Activated CD4-positive, alpha-beta T cell treated with anti-CD3 and anti-CD28 coated beads, Interleukin-2, amount 50 U/mL, for 1 hour (primary cell): ENCODE measurements around the gene NOP56.
"Not testable (repeated sequence)": the region's sequence is repeated elsewhere in the genome, so short reads cannot be mapped to it uniquely, and the experiment has no call there.

ENCODE experiments used
- DNase-seq: peaks from one replicate; pipeline ENCODE4 v3.0.0-alpha.2; 2020

The NOP56 gene

GRCh38 chr20:2643708-2644107 is 8.7 kb upstream of the NOP56 start:
- no peak for DNase-seq

- DNase-seq, result no peak
These were observed 508 bp downstream of the NOP56 start for GRCh38 chr20:2652724-2653555.

GRCh38 chr20:2653556-2654383 is 1.3 kb downstream of the NOP56 start:
- DNase-seq, result no peak

- no peak for DNase-seq
These were observed 2.0 kb downstream of the NOP56 start for GRCh38 chr20:2654384-2654822.

- DNase-seq, result no peak
These were observed 2.4 kb downstream of the NOP56 start for GRCh38 chr20:2654831-2655230.

- no peak for DNase-seq
These were observed 3.1 kb downstream of the NOP56 start for GRCh38 chr20:2655331-2656116.

GRCh38 chr20:2656471-2657117 is 4.2 kb downstream of the NOP56 start:
- no peak for DNase-seq

GRCh38 chr20:2657241-2657640 is 4.8 kb downstream of the NOP56 start:
- no peak for DNase-seq

- no peak for DNase-seq
These were observed 5.2 kb downstream of the NOP56 start for GRCh38 chr20:2657674-2658073.

GRCh38 chr20:2658414-2659354 is 6.3 kb downstream of the NOP56 start:
- DNase-seq, result no peak

- DNase-seq, result no peak
These were observed 7.1 kb downstream of the NOP56 start for GRCh38 chr20:2659547-2659946.

GRCh38 chr20:2663364-2663886 is 11.0 kb downstream of the NOP56 start:
- DNase-seq, result no peak

- DNase-seq, result peak; percentile 88
These were observed 11.7 kb downstream of the NOP56 start, which contains the start of gene IDH3B for GRCh38 chr20:2663887-2664719. Gene IDH3B, minus strand, starts transcription at chr20:2664216. Its CDS starts 28 bp downstream, at chr20:2664188.

GRCh38 chr20:2671977-2672376 is 19.5 kb downstream of the NOP56 start:
- DNase-seq, result no peak

GRCh38 chr20:2672446-2672845 is 20.0 kb downstream of the NOP56 start:
- no peak for DNase-seq

- no peak for DNase-seq
These were observed 21.0 kb downstream of the NOP56 start for GRCh38 chr20:2673453-2673852.

GRCh38 chr20:2680046-2680445 is 27.6 kb downstream of the NOP56 start:
- DNase-seq, result no peak

GRCh38 chr20:2682040-2682439 is 29.6 kb downstream of the NOP56 start:
- DNase-seq, result not testable (repeated sequence)

- DNase-seq, result not testable (repeated sequence)
These were observed 32.4 kb downstream of the NOP56 start for GRCh38 chr20:2684817-2685216.

GRCh38 chr20:2687514-2687913 is 35.1 kb downstream of the NOP56 start:
- no peak for DNase-seq
